NCI-H69 (cell line): ENCODE results near the gene CEP57L1.
A peak's percentile ranks its signal among the peaks of the same experiment; 100 is the strongest.
"Not testable (repeated sequence)": the region's sequence is repeated elsewhere in the genome, so short reads cannot be mapped to it uniquely, and the experiment has no call there.

Experiments
- DNase-seq: peaks from one replicate; lab custom pipeline; 2025; lab: John Stamatoyannopoulos, UW

The CEP57L1 gene

GRCh38 chr6:109105681-109106080, 10.4 kb downstream of the CEP57L1 start:
- DNase-seq = no peak

DNA sequence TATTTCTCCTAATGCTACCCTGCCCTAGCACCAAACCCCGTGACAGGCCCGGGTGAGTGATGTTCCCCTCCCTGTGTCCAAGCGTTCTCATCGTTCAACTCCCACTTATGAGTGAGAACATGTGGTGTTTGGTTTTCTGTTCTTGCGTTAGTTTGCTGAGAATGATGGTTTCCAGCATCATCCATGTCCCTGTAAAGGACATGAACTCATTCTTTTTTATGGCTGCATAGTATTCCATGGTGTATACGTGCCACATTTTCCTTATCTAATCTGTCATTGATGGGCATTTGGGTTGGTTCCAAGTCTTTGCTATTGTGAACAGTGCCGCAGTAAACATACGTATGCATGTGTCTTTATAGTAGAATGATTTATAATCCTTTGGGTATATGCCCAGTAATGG, 14.4 kb downstream of the CEP57L1 start:
- not testable (repeated sequence) for DNase-seq

- not testable (repeated sequence) for DNase-seq
Observed at GRCh38 chr6:109112663-109113062, 17.4 kb downstream of the CEP57L1 start.

DNA sequence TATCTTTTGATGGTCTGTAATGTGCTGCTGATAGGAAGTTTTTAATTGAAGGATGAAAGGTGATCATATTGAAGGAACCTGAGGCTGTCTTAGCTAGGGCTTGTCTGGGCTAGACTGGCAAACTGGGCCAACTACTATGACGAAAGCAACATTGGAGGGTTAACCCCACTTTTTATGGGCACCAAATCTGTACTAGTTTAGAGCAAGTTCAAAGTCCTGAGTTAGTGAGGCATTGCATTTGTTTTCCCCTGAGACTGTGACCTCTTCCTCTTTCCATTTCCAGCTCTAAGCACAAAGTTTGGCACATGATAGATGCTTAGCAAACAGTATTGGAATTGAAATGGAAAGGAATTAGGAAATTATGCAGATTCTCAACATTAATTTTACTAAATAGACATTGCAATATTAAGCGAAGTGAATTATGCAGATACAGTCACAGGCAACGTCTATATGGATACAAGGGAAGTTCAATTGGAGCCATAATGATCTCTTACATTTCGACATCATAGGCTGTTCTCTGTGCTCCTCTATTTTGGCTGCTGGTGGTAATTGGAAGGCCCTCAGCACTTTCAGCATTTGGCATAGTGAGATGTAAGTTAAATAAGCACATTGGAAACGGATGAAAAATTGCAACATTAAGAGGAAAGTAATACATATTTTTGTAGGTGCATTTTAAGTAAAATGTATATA, 22.2 kb downstream of the CEP57L1 start:
- DNase-seq = peak; percentile 40

DNA sequence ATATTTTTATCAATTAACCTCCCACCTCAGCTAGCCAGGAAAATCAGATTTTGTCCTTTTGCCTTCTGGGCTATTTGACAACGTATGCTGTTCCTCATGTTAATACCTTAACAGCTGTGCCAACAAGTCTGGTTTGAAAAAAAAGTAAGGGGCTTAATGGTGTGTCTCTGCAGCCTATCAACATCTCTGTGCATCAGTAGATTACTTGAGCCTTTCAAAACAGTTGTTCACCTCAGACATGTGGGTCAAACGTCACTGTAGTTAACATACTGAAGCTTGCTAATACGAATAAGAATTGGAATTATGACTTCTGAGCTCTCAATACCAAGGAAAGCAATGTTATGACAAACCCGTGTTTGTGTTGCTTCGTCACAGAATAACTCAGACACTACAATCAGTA, 23.0 kb downstream of the CEP57L1 start:
- peak; percentile 85 for DNase-seq

GRCh38 chr6:109118871-109119354, 23.6 kb downstream of the CEP57L1 start:
- peak; percentile 77 for DNase-seq

DNA sequence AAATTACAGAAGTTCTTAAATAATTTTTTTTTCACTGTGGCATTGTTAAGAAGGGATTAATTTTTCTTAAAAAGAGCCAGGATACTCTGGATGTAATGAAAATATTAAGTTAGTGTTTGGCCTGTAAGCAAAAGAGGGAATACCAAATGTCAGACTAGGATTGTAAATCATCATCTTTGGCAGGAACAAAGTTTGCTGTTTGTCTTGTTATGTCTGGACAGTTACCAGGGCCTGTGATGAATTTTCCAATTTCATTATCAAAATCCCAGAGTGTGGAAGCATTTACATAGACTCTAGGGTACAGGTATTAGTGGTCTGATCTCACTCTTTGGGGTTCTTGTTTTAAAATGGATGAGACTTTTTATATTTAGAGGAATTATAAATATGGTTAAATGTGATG, 26.1 kb downstream of the CEP57L1 start:
- no peak for DNase-seq

- no peak for DNase-seq
Observed at GRCh38 chr6:109124219-109124618, 28.9 kb downstream of the CEP57L1 start.

- DNase-seq = no peak
Observed at GRCh38 chr6:109125504-109125903, 30.2 kb downstream of the CEP57L1 start.

- no peak for DNase-seq
Observed at GRCh38 chr6:109130065-109130464, 34.8 kb downstream of the CEP57L1 start.

DNA sequence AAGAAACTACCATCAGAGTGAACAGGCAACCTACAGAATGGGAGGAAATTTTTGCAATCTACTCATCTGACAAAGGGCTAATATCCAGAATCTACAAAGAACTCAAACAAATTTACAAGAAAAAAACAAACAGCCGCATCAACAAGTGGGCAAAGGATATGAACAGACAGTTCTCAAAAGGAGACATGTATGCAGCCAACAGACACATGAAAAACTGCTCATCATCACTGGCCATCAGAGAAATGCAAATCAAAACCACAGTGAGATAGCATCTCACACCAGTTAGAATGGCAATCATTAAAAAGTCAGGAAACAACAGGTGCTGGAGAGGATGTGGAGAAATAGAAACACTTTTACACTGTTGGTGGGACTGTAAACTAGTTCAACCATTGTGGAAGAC, 40.3 kb downstream of the CEP57L1 start:
- not testable (repeated sequence) for DNase-seq

DNA sequence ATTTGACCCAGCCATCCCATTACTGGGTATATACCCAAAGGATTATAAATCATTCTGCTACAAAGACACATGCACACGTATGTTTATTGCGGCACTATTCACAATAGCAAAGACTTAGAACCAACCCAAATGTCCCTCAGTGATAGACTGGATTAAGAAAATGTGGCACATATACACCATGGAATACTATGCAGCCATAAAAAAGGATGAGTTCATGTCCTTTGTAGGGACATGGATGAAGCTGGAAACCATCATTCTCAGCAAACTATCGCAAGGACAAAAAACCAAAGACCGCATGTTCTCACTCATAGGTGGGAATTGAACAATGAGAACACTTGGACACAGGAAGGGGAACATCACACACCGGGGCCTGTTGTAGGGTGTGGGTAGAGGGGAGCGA, 40.7 kb downstream of the CEP57L1 start:
- not testable (repeated sequence) for DNase-seq

GRCh38 chr6:109136530-109136929, 41.2 kb downstream of the CEP57L1 start:
- not testable (repeated sequence) for DNase-seq

DNA sequence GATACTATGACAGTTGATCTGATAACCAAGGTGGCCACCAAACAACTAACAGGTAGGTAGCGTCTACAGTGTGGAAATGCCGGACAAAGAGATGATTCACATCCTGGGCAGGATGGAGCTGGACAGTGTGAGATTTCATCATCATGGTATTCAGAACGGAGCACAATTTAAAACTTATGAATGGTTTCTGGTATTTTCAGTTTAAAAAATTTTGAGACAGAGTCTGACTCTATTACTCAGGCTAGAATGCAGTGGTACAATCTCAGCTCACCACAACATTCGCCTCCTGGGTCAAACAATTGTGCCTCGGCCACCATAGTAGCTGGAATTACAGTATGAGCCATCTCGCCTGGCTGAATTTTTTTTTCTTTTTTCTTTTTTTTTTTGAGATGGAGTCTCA, 43.8 kb downstream of the CEP57L1 start:
- DNase-seq = no peak

DNA sequence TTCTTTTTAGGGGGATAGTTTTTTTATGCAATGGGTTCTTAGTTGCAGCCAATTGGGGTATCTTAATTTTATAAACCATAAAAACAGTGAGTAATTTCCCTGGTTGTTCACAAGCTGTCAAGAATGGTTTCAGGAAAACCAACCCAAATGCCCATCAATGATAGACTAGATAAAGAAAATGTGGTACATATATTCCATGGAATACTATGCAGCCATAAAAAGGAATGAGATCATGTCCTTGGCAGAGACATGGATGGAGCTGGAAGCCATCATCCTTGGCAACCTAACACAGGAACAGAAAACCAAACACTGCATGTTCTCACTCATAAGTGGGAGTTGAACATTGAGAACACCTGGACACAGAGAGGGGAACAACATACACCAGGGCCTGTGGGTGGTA, 46.8 kb downstream of the CEP57L1 start:
- not testable (repeated sequence) for DNase-seq

- DNase-seq = no peak
Observed at GRCh38 chr6:109143191-109143590, 47.9 kb downstream of the CEP57L1 start.

DNA sequence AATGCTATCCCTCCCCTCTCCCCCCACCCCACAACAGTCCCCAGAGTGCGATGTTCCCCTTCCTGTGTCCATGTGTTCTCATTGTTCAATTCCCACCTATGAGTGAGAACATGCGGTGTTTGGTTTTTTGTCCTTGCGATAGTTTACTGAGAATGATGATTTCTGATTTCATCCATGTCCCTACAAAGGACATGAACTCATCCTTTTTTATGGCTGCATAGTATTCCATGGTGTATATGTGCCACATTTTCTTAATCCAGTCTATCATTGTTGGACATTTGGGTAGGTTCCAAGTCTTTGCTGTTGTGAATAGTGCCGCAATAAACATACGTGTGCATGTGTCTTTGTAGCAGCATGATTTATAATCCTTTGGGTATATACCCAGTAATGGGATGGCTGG, 52.9 kb downstream of the CEP57L1 start:
- DNase-seq = not testable (repeated sequence)

GRCh38 chr6:109148716-109149115, 53.4 kb downstream of the CEP57L1 start:
- DNase-seq = not testable (repeated sequence)

DNA sequence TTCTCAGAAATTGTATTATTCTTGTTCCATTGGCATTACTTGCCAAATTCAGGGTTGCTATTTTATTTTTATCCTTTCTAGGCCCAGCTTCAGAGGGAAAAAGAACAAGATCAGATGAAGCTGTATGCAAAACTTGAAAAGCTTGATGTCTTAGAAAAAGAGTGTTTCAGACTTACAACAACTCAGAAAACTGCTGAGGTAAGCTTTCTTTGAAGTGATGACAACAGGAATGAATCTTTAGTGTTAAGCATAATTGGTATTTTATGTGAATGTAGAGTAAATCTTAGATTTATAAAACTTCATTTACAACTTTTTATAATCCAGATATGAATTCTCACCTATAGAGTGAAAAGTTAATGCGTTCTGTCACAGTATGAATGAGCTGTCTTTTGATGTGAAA, 58.4 kb downstream of the CEP57L1 start:
- DNase-seq = no peak

GRCh38 chr6:109164331-109164730, 69.0 kb downstream of the CEP57L1 start:
- DNase-seq = no peak

- DNase-seq = peak; percentile 92
Observed at GRCh38 chr6:109165392-109165974, 70.2 kb downstream of the CEP57L1 start.

- peak; percentile 95 for DNase-seq
Observed at GRCh38 chr6:109166673-109167072, 71.4 kb downstream of the CEP57L1 start.

- peak; percentile 69 for DNase-seq
Observed at GRCh38 chr6:109167562-109167961, 72.3 kb downstream of the CEP57L1 start.

DNA sequence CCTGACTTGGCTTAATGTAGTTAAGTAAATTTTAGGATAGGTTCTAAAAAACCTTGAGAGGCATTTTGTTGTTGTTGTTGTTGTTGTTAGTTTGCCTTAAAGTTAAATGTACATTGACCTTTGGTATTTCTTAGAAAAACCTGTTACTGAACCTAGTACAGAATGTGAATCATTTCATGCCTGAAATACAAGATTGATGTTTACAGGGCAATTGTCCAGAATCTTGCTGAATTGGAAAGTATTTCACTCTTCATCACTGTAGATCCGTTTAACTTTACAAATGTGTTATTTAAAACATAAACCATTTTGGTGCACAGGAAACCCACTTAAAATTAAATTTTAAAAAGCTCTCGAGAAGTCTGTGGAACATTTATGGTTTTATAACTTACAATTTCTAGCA, 75.0 kb downstream of the CEP57L1 start:
- DNase-seq = no peak
